Measurements from ENCODE around the gene HHAT.

The HHAT gene

GRCh38 chr1:210674151-210674550 is 345.4 kb downstream of the HHAT start:
- in situ Hi-C loops (cut with HindIII; ENCODE audit: low sequenced_read_pairs) = no loop called here

DNA sequence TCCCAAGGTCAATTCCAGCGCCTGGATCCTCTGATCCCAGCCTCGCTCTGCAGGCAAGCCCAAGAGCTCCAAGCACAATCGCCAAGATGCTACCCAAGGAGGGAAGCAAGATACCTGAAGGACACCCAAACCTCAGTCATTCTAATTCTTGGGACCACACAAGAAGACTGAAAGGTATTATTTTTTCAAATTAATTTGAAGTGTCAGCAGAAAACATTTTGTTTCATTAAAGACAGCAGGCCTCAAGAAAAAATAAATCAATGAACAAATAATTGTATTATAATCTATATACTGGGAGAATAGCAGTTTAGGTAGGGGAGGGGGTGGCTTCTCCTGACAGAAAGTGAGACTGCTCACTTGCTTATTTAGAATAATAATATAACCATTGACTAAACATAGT is 347.8 kb downstream of the HHAT start:
- in situ Hi-C loops (cut with HindIII; ENCODE audit: low sequenced_read_pairs) = no loop called here

- in situ Hi-C loops (cut with HindIII; ENCODE audit: low sequenced_read_pairs) = no loop called here
Measured at GRCh38 chr1:210677533-210677932, 348.8 kb downstream of the HHAT start.

DNA sequence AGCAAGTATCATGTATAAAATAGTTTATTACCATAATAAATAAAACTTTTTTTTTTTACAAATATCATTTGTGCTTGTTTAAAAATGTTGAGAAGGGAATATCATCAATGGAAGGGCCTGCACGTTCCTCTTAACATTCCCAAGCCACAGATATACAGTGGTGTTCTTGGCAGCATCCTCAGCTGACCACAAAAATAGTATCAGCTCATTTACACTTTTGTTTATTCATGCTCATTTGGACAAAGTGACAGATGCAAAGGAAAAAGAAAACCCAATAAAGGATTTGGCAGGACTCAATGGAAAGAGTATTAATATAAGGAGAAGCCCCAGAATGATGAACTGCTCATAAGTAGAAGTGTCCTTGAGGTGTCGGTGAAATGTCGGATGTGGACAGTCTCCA is 349.6 kb downstream of the HHAT start:
- in situ Hi-C loops (cut with HindIII; ENCODE audit: low sequenced_read_pairs) = no loop called here

DNA sequence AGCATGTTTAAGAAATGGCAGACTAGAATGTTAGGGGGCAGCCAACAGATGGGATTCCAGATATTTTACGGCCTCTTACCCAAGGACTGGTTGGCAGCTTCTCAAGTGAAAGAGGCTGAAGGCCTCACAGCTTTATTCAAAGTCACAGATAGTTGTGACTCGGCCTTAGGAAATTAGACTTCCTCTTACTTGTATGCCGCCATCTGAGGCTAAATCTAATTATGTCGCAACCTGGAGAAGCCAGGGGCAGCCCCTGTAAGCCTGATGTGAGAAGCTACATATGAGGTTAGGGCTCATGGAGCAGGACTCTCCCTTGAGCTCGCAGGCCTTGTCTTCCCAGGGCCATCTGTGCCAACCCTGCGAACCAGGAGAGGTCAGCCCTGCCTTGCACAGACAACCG is 352.5 kb downstream of the HHAT start:
- in situ Hi-C loops (cut with HindIII; ENCODE audit: low sequenced_read_pairs) = no loop called here

DNA sequence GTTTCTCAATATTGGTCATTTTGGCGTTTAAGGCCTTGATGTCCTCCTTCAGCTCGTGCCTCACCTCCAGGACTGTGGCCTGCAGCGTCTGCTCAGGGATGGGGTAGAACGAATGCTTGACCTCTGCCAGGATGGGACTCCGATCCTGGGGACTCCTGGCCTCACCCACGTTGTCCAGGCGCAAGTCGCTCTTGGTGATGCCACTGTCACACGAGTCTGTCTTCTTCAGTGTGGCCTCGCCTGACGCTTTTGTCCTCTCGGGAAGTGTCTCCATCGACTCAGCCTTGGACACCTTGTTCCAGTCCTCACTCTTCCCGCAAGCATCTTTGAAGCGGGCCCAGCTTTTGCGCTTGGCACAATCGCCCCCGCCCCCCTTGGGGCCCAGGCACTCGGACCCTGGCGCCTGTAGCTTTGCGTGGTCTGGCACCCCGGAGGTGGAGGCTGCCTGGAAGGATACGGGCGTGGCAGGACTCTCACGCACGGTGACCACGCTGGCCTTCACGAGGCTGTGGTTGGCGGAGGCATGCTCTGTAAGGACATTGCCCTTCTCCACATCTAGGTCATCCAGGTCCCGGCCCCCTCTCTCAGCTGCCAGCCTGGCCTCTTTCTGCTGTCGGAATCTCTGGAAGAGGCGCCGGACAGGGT is 354.8 kb downstream of the HHAT start:
- in situ Hi-C loops (cut with HindIII; ENCODE audit: low sequenced_read_pairs) = no loop called here

DNA sequence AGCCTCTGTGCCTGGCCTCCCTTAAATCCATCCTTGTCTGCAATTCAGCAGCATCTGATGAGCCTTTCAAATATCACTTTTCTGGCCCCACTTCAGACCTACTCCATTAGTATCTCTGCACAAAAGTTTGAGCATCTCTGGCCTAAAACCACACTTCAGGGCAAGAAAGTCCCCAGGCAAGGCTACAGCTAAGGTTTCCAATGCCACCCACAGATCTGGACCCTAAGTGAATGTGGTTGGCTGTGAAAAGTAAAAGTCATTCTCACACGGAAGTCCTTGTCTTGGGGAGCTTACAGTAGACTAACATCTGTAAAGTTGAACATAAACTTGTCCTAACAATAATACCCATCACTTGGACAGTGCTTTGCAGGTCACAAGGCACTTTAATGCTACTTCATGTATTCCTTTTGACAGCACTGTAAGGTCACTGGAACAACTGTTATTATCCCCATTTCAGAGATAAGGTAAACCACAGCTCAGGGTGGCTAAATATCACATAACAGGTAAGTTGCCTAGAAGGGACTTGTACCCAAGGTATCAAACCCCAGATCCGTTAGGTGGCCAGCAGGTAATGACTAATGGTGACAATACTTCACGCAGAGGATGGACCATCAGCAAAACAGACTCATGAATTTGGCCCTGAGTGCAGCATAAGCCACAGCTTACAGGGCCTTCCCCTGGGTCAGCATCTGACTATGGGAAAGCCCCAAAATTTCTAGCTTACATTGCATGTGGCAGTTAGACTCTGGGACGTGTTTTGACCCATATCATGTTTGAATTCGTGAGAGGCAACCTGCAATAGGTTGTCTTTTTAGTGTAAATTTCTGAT is 356.0 kb downstream of the HHAT start:
- in situ Hi-C loops (cut with HindIII; ENCODE audit: low sequenced_read_pairs) = no loop called here

GRCh38 chr1:210685295-210685650 is 356.6 kb downstream of the HHAT start:
- in situ Hi-C loops (cut with HindIII; ENCODE audit: low sequenced_read_pairs) = no loop called here

- in situ Hi-C loops (cut with HindIII; ENCODE audit: low sequenced_read_pairs) = no loop called here
Measured at GRCh38 chr1:210686841-210687240, 358.1 kb downstream of the HHAT start.

DNA sequence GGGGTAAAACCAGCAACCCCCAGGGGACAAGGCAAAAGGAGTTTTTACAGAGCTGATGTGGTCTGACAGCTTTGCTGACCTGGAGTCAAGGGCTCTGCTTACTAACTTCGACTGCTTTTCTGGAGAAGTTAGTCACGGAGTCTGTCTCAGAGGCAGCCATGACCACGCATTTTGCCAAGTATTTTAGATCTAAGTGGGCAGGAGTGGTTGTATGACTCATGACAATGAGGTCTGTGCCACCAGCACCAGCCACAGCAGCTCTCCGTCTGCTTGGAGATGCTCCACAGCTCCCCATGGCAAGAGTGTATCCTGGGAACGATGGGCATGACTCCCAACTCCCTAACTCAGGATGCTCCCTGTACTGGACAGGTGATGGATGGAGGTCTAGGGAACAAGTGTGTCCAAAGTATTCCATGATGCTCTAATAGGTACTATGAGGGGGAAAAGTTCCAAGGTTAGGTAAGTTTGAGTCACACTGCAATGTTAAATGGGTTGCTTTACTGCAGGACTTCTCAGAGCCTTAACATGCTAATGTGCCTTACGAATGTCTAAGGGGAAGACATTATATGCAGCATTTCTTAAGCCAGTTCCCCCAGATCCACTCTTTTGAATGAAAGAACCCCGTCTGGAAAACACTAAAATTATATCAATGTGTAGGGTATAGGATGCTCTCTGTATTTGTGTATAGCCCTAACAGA is 359.0 kb downstream of the HHAT start:
- in situ Hi-C loops (cut with HindIII; ENCODE audit: low sequenced_read_pairs) = no loop called here

DNA sequence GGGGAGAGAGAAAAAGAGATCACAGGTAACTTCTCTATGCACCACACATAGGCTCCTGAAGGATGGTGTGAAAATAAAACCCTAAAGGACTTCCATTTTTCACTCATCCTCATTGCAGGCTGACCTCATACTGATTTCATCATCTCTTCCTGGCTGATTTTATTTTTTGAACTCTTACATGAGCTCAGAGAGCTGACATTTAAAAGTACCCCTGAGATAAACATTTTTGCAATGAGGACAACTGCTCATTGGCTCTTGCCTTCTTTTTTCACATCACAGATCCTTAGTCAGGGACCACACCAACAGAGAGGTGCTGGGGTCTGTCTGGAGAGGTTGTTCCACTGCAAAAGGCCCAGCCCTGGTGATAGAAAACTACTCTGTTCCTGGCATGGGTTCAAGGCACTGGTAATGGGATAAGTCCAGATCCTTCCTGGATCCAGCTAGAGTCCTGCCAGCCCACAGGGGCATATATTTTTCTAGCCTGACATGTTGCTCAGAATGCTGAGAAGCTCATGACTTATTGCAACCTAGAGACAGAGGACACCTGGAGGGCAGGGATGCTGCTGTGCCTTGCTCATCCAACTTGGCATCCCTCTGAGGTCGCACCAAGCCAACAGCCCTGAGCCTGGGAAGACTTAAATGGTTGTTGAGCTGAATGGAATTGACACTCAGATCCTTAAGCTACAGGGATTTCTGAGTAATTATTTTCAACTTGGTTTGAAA is 360.0 kb downstream of the HHAT start:
- in situ Hi-C loops (cut with HindIII; ENCODE audit: low sequenced_read_pairs) = no loop called here

DNA sequence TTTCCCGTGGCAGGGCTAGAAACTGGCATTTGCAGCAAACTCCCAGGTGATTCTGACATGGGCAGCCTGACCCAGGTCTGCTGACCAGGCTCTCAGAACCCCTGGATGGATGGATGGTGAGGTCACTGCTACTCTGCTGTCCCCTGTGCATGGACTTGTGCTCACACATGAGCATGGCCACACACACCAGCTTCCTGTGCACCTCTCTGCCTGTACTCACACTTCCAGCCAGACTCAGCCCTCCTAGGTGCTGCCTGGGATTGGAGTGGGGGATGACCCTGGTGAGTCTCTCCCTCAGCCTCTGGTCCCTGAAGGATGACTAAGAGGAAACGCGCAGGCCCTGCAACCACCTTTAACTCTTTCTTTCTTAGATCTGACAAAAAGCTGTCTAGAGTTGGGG is 361.1 kb downstream of the HHAT start:
- in situ Hi-C loops (cut with HindIII; ENCODE audit: low sequenced_read_pairs) = no loop called here

DNA sequence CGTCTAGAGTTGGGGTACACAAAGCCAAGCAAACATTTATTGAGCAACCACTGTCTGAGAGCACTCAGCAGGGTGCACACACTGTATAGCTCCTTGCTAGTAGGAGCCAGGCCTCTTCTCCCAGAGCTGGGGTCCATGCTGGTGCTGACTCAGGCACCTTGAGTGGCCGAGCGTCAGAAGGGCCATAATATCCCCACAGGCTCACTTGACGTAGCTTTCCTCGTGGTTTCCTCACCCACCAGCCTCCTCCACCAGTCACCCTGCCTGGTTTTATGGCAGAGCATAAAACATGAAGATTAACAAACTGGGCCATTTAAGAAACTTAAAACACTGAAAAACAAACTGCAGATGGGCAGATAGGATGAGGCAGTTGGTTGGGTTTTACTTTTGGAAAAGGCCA is 361.5 kb downstream of the HHAT start:
- in situ Hi-C loops (cut with HindIII; ENCODE audit: low sequenced_read_pairs) = no loop called here

DNA sequence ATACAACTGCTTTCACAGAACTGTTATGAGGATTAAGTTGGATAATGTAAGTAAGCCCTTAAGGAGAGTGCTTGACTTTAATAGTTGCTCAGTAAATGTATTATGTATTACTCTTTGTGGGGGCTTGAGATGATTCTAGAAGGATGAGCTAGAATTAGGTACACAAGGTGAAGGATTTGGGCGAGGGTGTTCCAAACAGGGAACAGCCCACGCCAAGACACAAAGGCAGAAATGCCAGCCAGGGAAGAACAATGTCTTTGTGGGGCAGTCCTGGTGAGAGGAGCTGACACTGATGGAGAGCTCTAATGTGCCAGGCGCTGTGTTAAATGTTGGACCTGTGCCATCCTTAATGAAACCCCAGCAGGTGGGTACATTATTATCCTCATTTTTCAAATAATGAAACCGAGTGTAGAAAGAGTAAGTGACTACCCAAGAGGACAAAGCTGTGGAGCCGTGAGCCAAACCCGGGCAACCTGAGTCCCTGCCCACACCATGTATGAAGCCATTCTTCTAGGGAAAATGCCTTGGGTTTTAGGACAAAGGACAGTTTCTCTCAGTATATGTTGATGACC is 362.4 kb downstream of the HHAT start:
- in situ Hi-C loops (cut with HindIII; ENCODE audit: low sequenced_read_pairs) = no loop called here

GRCh38 chr1:210692796-210693195 is 364.1 kb downstream of the HHAT start:
- in situ Hi-C loops (cut with HindIII; ENCODE audit: low sequenced_read_pairs) = no loop called here

DNA sequence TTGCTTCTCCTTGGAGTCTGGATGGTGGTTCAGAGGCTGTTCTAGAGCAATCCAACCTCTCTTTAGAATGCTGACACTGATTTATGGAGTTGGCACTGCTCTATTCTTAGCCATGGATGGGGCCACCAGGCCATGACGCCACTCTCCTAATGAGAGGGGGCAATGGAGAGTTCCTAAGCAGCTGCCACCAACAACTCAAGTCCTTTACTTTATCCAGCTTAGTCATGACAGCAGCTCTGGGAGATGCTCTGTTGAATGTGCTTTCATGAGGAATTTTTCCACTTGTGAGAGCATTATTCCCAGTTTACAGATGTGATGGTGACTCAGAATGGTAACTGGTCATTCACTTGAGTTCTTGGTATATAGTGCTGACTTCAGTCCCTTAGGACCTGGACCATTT is 366.3 kb downstream of the HHAT start:
- in situ Hi-C loops (cut with HindIII; ENCODE audit: low sequenced_read_pairs) = no loop called here

- in situ Hi-C loops (cut with HindIII; ENCODE audit: low sequenced_read_pairs) = no loop called here
Measured at GRCh38 chr1:210696709-210697108, 368.0 kb downstream of the HHAT start.

- in situ Hi-C loops (cut with HindIII; ENCODE audit: low sequenced_read_pairs) = no loop called here
Measured at GRCh38 chr1:210697185-210697584, 368.5 kb downstream of the HHAT start.

DNA sequence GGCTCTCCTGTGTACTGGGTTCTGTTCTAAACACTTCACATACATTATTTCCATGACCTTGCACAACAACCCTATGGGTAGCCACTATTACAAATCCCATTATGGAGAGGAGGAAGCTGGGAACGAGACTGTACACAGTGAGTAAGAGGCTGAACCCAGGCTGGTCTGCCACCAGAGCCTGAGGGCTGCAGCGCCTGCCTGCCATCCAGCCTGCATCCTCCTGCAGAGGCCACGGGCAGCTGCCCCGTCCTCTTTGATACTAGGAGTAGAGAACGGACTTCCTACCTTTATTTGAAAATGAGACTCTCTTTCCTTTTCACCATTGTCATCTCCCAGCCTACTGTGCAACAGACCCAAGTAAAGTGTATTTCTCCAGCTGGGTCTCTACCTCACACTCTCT is 370.0 kb downstream of the HHAT start:
- in situ Hi-C loops (cut with HindIII; ENCODE audit: low sequenced_read_pairs) = no loop called here

DNA sequence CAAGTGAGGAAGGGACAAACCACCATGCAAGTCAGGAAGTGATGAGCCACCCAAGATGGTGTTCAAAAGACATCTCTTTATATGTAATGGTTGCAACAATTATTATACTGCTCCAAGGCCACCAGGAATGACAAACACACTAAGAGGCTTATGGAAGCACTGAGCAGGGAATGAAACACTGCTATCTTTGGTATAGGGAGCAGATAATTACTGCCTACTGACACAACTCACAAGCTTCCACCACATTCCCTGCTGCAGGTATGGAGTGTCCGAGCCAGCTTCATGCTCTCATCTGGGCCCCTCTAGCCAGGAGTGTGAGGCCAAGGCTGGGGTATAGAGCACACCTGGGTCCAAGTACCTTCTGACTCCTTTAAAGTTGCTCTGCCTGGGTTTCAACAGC is 371.4 kb downstream of the HHAT start:
- in situ Hi-C loops (cut with HindIII; ENCODE audit: low sequenced_read_pairs) = no loop called here

DNA sequence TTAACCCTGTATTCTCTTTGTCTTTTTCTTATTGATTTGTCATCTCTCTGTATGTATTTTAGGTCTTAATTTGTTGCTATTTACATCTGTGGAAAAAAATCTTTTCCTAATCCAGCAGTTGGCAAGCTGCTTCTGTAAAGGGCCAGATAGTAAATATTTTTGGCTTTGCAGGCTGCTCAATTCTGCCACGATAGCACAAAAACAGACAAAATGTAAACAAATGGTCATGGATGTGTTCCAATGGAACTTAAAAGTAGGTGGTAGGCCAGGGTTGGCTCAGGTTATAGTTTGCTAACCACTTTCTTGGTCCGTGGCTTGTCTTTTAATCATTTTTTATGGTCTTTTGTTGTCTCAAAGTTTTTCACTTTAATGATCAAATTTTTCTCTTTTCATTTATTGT is 371.8 kb downstream of the HHAT start:
- in situ Hi-C loops (cut with HindIII; ENCODE audit: low sequenced_read_pairs) = no loop called here

Measured in endothelial cell of hepatic sinusoid (primary cell).